ENCODE results near the gene LRRC1.

LRRC1 gene

GRCh38 chr6:53896196-53896595 is 101.4 kb downstream of the LRRC1 start:
- H3K27me3 ChIP-seq (ENCODE audit: insufficient read depth, low read length, poor library complexity): no peaks in the 10 kb centered on the region
- H3K79me2 ChIP-seq (ENCODE audit: control insufficient read depth, insufficient read depth, low read length): no peaks in the 10 kb centered on the region
- no peaks in the 10 kb centered on the region for H3K79me1 ChIP-seq (ENCODE audit: low read length)
- H3K56ac ChIP-seq (ENCODE audit: low read length): no peak overlapping the region
- no peak overlapping the region for H2BK120ac ChIP-seq (ENCODE audit: low read depth, low read length)
- no peak overlapping the region for H3K27ac ChIP-seq (ENCODE audit: low read depth, low read length)
- no peak overlapping the region for H3K4me3 ChIP-seq (ENCODE audit: low read length)
- H3K4ac ChIP-seq (ENCODE audit: low read depth, low read length): no peak overlapping the region
- H2BK15ac ChIP-seq (replicated peaks; ENCODE audit: low read depth): no peak overlapping the region
- H2AK5ac ChIP-seq (ENCODE audit: low read length): no peak overlapping the region
- H2BK5ac ChIP-seq (ENCODE audit: low read length): no peak overlapping the region
- H3K4me1 ChIP-seq (ENCODE audit: control insufficient read depth, low read depth, low read length): no peaks in the 10 kb centered on the region
- no peak overlapping the region for H3K18ac ChIP-seq (ENCODE audit: low read length)
- H3K4me2 ChIP-seq (ENCODE audit: low read length): no peak overlapping the region
- H3K36me3 ChIP-seq (ENCODE audit: control insufficient read depth, insufficient read depth, low read length): no peaks in the 10 kb centered on the region
- H3K9ac ChIP-seq (ENCODE audit: low read length): no peak overlapping the region
- no peak overlapping the region for H3K23ac ChIP-seq (ENCODE audit: low read length)
- no peak for DNase-seq
- H4K5ac ChIP-seq (ENCODE audit: low read length): no peak overlapping the region
- no peak overlapping the region for H4K8ac ChIP-seq (ENCODE audit: low read depth, low read length)

GRCh38 chr6:53898026-53898795 is 103.4 kb downstream of the LRRC1 start:
- H3K9ac ChIP-seq (ENCODE audit: low read length): no peak overlapping the region
- no peak overlapping the region for H2AK5ac ChIP-seq (ENCODE audit: low read length)
- H3K56ac ChIP-seq (ENCODE audit: low read length): no peak overlapping the region
- H4K8ac ChIP-seq (ENCODE audit: low read depth, low read length): no peak overlapping the region
- H3K4me1 ChIP-seq (ENCODE audit: control insufficient read depth, low read depth, low read length): no peaks in the 10 kb centered on the region
- no CpG with 5 or more reads among the region's 2 CpGs for WGBS (ENCODE audit: extremely low coverage, insufficient coverage, low lambda C conversion rate)
- no peak overlapping the region for H3K27ac ChIP-seq (ENCODE audit: low read depth, low read length)
- H2BK120ac ChIP-seq (ENCODE audit: low read depth, low read length): no peak overlapping the region
- H3K18ac ChIP-seq (ENCODE audit: low read length): no peak overlapping the region
- no peak overlapping the region for H2BK5ac ChIP-seq (ENCODE audit: low read length)
- no peaks in the 10 kb centered on the region for H3K79me1 ChIP-seq (ENCODE audit: low read length)
- no peak overlapping the region for H3K23ac ChIP-seq (ENCODE audit: low read length)
- no peak overlapping the region for H2BK15ac ChIP-seq (replicated peaks; ENCODE audit: low read depth)
- no peak overlapping the region for H3K4ac ChIP-seq (ENCODE audit: low read depth, low read length)
- no peaks in the 10 kb centered on the region for H3K36me3 ChIP-seq (ENCODE audit: control insufficient read depth, insufficient read depth, low read length)
- DNase-seq: no peak
- H3K79me2 ChIP-seq (ENCODE audit: control insufficient read depth, insufficient read depth, low read length): no peaks in the 10 kb centered on the region
- no peak overlapping the region for H3K4me3 ChIP-seq (ENCODE audit: low read length)
- no peaks in the 10 kb centered on the region for H3K27me3 ChIP-seq (ENCODE audit: insufficient read depth, low read length, poor library complexity)
- no peak overlapping the region for H3K4me2 ChIP-seq (ENCODE audit: low read length)
- H4K5ac ChIP-seq (ENCODE audit: low read length): no peak overlapping the region

GRCh38 chr6:53899512-53899911 is 104.7 kb downstream of the LRRC1 start:
- no peak overlapping the region for H2BK5ac ChIP-seq (ENCODE audit: low read length)
- no CpG with 5 or more reads among the region's 5 CpGs for WGBS (ENCODE audit: extremely low coverage, insufficient coverage, low lambda C conversion rate)
- no peak overlapping the region for H3K23ac ChIP-seq (ENCODE audit: low read length)
- no peak overlapping the region for H3K4me3 ChIP-seq (ENCODE audit: low read length)
- no peak overlapping the region for H2BK120ac ChIP-seq (ENCODE audit: low read depth, low read length)
- no peaks in the 10 kb centered on the region for H3K79me1 ChIP-seq (ENCODE audit: low read length)
- no peak overlapping the region for H3K18ac ChIP-seq (ENCODE audit: low read length)
- no peak overlapping the region for H4K8ac ChIP-seq (ENCODE audit: low read depth, low read length)
- no peaks in the 10 kb centered on the region for H3K36me3 ChIP-seq (ENCODE audit: control insufficient read depth, insufficient read depth, low read length)
- no peak overlapping the region for H3K56ac ChIP-seq (ENCODE audit: low read length)
- H3K79me2 ChIP-seq (ENCODE audit: control insufficient read depth, insufficient read depth, low read length): no peaks in the 10 kb centered on the region
- no peak overlapping the region for H3K27ac ChIP-seq (ENCODE audit: low read depth, low read length)
- no peak overlapping the region for H3K4ac ChIP-seq (ENCODE audit: low read depth, low read length)
- no peak overlapping the region for H4K5ac ChIP-seq (ENCODE audit: low read length)
- H2AK5ac ChIP-seq (ENCODE audit: low read length): no peak overlapping the region
- no peak overlapping the region for H3K9ac ChIP-seq (ENCODE audit: low read length)
- H3K27me3 ChIP-seq (ENCODE audit: insufficient read depth, low read length, poor library complexity): no peaks in the 10 kb centered on the region
- no peaks in the 10 kb centered on the region for H3K4me1 ChIP-seq (ENCODE audit: control insufficient read depth, low read depth, low read length)
- H2BK15ac ChIP-seq (replicated peaks; ENCODE audit: low read depth): no peak overlapping the region
- no peak overlapping the region for H3K4me2 ChIP-seq (ENCODE audit: low read length)
- no peak for DNase-seq

GRCh38 chr6:53903357-53903756 is 108.6 kb downstream of the LRRC1 start:
- H2BK15ac ChIP-seq (replicated peaks; ENCODE audit: low read depth): no peak overlapping the region
- DNase-seq: no peak
- H2BK5ac ChIP-seq (ENCODE audit: low read length): no peak overlapping the region
- no peak overlapping the region for H4K5ac ChIP-seq (ENCODE audit: low read length)
- no peak overlapping the region for H3K4me2 ChIP-seq (ENCODE audit: low read length)
- no peak overlapping the region for H3K56ac ChIP-seq (ENCODE audit: low read length)
- no peaks in the 10 kb centered on the region for H3K4me1 ChIP-seq (ENCODE audit: control insufficient read depth, low read depth, low read length)
- H3K23ac ChIP-seq (ENCODE audit: low read length): no peak overlapping the region
- no peaks in the 10 kb centered on the region for H3K79me1 ChIP-seq (ENCODE audit: low read length)
- no peak overlapping the region for H2AK5ac ChIP-seq (ENCODE audit: low read length)
- WGBS (ENCODE audit: extremely low coverage, insufficient coverage, low lambda C conversion rate): 100% methylated on average over 1 of the region's 2 CpGs
- H3K9ac ChIP-seq (ENCODE audit: low read length): no peak overlapping the region
- H3K36me3 ChIP-seq (ENCODE audit: control insufficient read depth, insufficient read depth, low read length): no peaks in the 10 kb centered on the region
- no peaks in the 10 kb centered on the region for H3K27me3 ChIP-seq (ENCODE audit: insufficient read depth, low read length, poor library complexity)
- H3K79me2 ChIP-seq (ENCODE audit: control insufficient read depth, insufficient read depth, low read length): no peaks in the 10 kb centered on the region
- H3K4me3 ChIP-seq (ENCODE audit: low read length): no peak overlapping the region
- H2BK120ac ChIP-seq (ENCODE audit: low read depth, low read length): no peak overlapping the region
- H3K27ac ChIP-seq (ENCODE audit: low read depth, low read length): no peak overlapping the region
- H4K8ac ChIP-seq (ENCODE audit: low read depth, low read length): no peak overlapping the region
- H3K18ac ChIP-seq (ENCODE audit: low read length): no peak overlapping the region
- H3K4ac ChIP-seq (ENCODE audit: low read depth, low read length): no peak overlapping the region

GRCh38 chr6:53906103-53906502 is 111.3 kb downstream of the LRRC1 start:
- WGBS (ENCODE audit: extremely low coverage, insufficient coverage, low lambda C conversion rate): no CpG with 5 or more reads among the region's 3 CpGs
- Histone ChIP-seq H2BK120ac (ENCODE audit: low read depth, low read length) (no peak overlapping the region), H3K4me1 (ENCODE audit: control insufficient read depth, low read depth, low read length) (no peaks in the 10 kb centered on the region), H3K4me2 (ENCODE audit: low read length) (no peak overlapping the region), H3K18ac (ENCODE audit: low read length) (no peak overlapping the region), H3K79me1 (ENCODE audit: low read length) (no peaks in the 10 kb centered on the region), H4K8ac (ENCODE audit: low read depth, low read length) (no peak overlapping the region), H3K27me3 (ENCODE audit: insufficient read depth, low read length, poor library complexity) (no peaks in the 10 kb centered on the region), H3K4ac (ENCODE audit: low read depth, low read length) (no peak overlapping the region), H2AK5ac (ENCODE audit: low read length) (no peak overlapping the region), H2BK15ac (replicated peaks; ENCODE audit: low read depth) (no peak overlapping the region), H3K56ac (ENCODE audit: low read length) (no peak overlapping the region), H3K9ac (ENCODE audit: low read length) (no peak overlapping the region), H4K5ac (ENCODE audit: low read length) (no peak overlapping the region), H3K79me2 (ENCODE audit: control insufficient read depth, insufficient read depth, low read length) (no peaks in the 10 kb centered on the region), H3K36me3 (ENCODE audit: control insufficient read depth, insufficient read depth, low read length) (no peaks in the 10 kb centered on the region), H3K4me3 (ENCODE audit: low read length) (no peak overlapping the region), H3K27ac (ENCODE audit: low read depth, low read length) (no peak overlapping the region), H3K23ac (ENCODE audit: low read length) (no peak overlapping the region), H2BK5ac (ENCODE audit: low read length) (no peak overlapping the region)
- DNase-seq: no peak

- no peak overlapping the region for H3K27ac ChIP-seq (ENCODE audit: low read depth, low read length)
These were observed 112.0 kb downstream of the LRRC1 start for GRCh38 chr6:53906842-53907241.

More at GRCh38 chr6:53906842-53907241, 112.0 kb downstream of the LRRC1 start:
- WGBS (ENCODE audit: extremely low coverage, insufficient coverage, low lambda C conversion rate): no CpG with 5 or more reads among the region's 3 CpGs
- H3K56ac ChIP-seq (ENCODE audit: low read length): no peak overlapping the region
- no peaks in the 10 kb centered on the region for H3K36me3 ChIP-seq (ENCODE audit: control insufficient read depth, insufficient read depth, low read length)
- H3K27me3 ChIP-seq (ENCODE audit: insufficient read depth, low read length, poor library complexity): no peaks in the 10 kb centered on the region
- no peaks in the 10 kb centered on the region for H3K79me2 ChIP-seq (ENCODE audit: control insufficient read depth, insufficient read depth, low read length)
- H3K9ac ChIP-seq (ENCODE audit: low read length): no peak overlapping the region
- no peak for DNase-seq
- no peak overlapping the region for H2BK5ac ChIP-seq (ENCODE audit: low read length)
- no peak overlapping the region for H3K4me2 ChIP-seq (ENCODE audit: low read length)
- H4K8ac ChIP-seq (ENCODE audit: low read depth, low read length): no peak overlapping the region
- no peak overlapping the region for H4K5ac ChIP-seq (ENCODE audit: low read length)
- no peak overlapping the region for H2AK5ac ChIP-seq (ENCODE audit: low read length)
- no peaks in the 10 kb centered on the region for H3K4me1 ChIP-seq (ENCODE audit: control insufficient read depth, low read depth, low read length)
- H3K4me3 ChIP-seq (ENCODE audit: low read length): no peak overlapping the region
- no peak overlapping the region for H2BK15ac ChIP-seq (replicated peaks; ENCODE audit: low read depth)
- H3K4ac ChIP-seq (ENCODE audit: low read depth, low read length): no peak overlapping the region
- H2BK120ac ChIP-seq (ENCODE audit: low read depth, low read length): no peak overlapping the region
- H3K18ac ChIP-seq (ENCODE audit: low read length): no peak overlapping the region
- H3K23ac ChIP-seq (ENCODE audit: low read length): no peak overlapping the region
- no peaks in the 10 kb centered on the region for H3K79me1 ChIP-seq (ENCODE audit: low read length)

Measured in mesendoderm (in vitro differentiated cells).